Lung (tissue), 12 donors: ENCODE measurements around the gene PLCB3. TPM values are rescaled to one million over a fixed set of nuclear protein-coding genes. Genes with fewer than 3 reads are reported as not detected.
A peak's percentile ranks its signal among the peaks of the same experiment; 100 is the strongest.

Experiments used
- ATAC-seq: fragments of 200-7000 bp; cut with Tn5 transposase; one replicate; pipeline ENCODE4 v1.9.1; 2020; ENCODE audit warnings: moderate number of reproducible peaks; ENCODE audit not compliant: insufficient read depth, low FRiP score
- DNase-seq, 3 donors: peaks; one replicate each; pipeline ENCODE4 v3.0.0-alpha.2; 2013 to 2017
- H3K27ac ChIP-seq, 2 donors: one replicate each; pipeline ENCODE4 v1.5.1; 2013; ENCODE audit warnings: mild to moderate bottlenecking in 2 of 2, moderate library complexity in 2 of 2, control low read depth in 1 of 2, inconsistent platforms in 1 of 2, low read depth in 1 of 2, low read length in 1 of 2
- H3K27me3 ChIP-seq, 3 donors: one replicate each; pipeline ENCODE4 v1.5.1; 2013; ENCODE audit warnings: low read length in 2 of 3; ENCODE audit not compliant: control insufficient read depth in 3 of 3, insufficient read depth in 3 of 3
- H3K36me3 ChIP-seq, 4 donors: one replicate each; pipeline ENCODE4 v1.5.1; 2013; ENCODE audit warnings: low read length in 4 of 4, mild to moderate bottlenecking in 1 of 4, moderate library complexity in 1 of 4; ENCODE audit not compliant: control insufficient read depth in 4 of 4, insufficient read depth in 4 of 4
- H3K4me1 ChIP-seq, 5 donors: one replicate each; pipeline ENCODE4 v1.5.1; 2013; ENCODE audit warnings: low read length in 5 of 5, mild to moderate bottlenecking in 2 of 5, moderate library complexity in 1 of 5; ENCODE audit not compliant: control insufficient read depth in 5 of 5, insufficient read depth in 5 of 5
- H3K4me3 ChIP-seq: one replicate; pipeline ENCODE4 v1.5.1; 2013; ENCODE audit warnings: mild to moderate bottlenecking, control low read depth, moderate library complexity
- H3K9ac ChIP-seq, 2 donors: one replicate each; pipeline ENCODE4 v1.5.1; 2013; ENCODE audit warnings: low read length in 2 of 2, control low read depth in 1 of 2; ENCODE audit not compliant: insufficient read depth in 1 of 2
- H3K9me3 ChIP-seq, 4 donors: one replicate each; pipeline ENCODE4 v1.5.1; 2013; ENCODE audit warnings: low read length in 3 of 4, mild to moderate bottlenecking in 1 of 4, moderate library complexity in 1 of 4; ENCODE audit not compliant: control insufficient read depth in 4 of 4, insufficient read depth in 3 of 4
- CTCF ChIP-seq: IDR thresholded peaks from 2 replicates; pipeline ENCODE4 v1.5.1; 2012; ENCODE audit warnings: mild to moderate bottlenecking; ENCODE audit errors: control extremely low read depth, extremely low read depth
- WGBS, 2 donors: extraction: QIAGEN DNeasy Blood & Tissue Kit; methylation state at CpG; one replicate each; pipeline ENCODE4 v1.1.7; 2013; 5-methylcytosine and 5-hydroxymethylcytosine counted together
- polyA plus RNA-seq, 2 donors: library from polyadenylated mRNA; stranded (reverse); fragments of 200-250 nt; gene quantifications; one replicate each; pipeline ENCODE4 v1.2.1, GENCODE V29; 2013
- total RNA-seq, 2 donors: library from RNA; depleted of rRNA in 1 of 2; stranded (reverse); fragments of >200 nt in 1 of 2; gene quantifications; one replicate each; pipeline ENCODE4 v1.2.1, GENCODE V29; 2014 to 2021
- donor health status: control.
- donor health status: control.
- donor health status: Bipolar disorder and iron deficiency.
- donor health status: healthy.
- donor health status: DM: yes; HTN: yes; CAD: no.

The PLCB3 gene
- total and polyA plus RNA-seq, 4 donors = 15.0 to 32.0 (median 17.6) TPM

DNA sequence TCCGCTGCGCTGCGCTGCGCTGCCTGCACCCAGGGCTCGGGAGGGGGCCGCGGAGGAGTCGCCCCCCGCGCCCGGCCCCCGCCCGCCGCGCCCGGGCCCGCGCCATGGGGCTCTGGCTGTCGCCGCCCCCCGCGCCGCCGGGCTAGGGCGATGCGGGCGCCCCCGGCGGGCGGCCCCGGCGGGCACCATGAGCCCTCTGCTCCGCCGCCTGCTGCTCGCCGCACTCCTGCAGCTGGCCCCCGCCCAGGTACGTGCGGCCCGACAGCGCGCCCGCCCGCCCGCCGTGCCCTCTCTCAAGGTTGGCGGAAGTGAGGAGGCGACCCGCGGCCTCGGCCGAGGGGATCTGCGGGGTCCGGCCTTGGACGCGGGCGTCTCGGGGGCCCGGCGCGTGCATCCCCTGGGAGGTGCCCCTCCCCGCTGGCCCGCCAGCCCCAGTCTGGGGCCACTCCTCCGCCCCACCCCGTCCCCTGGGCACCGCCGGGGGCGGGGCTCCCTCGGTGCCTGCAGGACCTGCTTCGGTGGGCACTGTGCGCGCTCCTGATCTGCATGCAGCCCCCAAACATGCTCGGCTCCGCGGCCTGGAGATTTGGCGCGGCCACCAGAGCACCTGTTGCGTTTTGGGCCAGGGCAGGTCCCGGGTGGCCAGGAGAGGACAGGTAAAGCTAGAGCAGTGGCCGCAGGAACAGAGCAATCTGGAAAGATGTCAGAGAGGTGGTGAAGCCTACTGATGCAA, 16.5 kb upstream of the PLCB3 start:
- H3K4me1 ChIP-seq = peaks cover 0 to 23% (median 15%) of the 10 kb centered on the region in 5 donors

DNA sequence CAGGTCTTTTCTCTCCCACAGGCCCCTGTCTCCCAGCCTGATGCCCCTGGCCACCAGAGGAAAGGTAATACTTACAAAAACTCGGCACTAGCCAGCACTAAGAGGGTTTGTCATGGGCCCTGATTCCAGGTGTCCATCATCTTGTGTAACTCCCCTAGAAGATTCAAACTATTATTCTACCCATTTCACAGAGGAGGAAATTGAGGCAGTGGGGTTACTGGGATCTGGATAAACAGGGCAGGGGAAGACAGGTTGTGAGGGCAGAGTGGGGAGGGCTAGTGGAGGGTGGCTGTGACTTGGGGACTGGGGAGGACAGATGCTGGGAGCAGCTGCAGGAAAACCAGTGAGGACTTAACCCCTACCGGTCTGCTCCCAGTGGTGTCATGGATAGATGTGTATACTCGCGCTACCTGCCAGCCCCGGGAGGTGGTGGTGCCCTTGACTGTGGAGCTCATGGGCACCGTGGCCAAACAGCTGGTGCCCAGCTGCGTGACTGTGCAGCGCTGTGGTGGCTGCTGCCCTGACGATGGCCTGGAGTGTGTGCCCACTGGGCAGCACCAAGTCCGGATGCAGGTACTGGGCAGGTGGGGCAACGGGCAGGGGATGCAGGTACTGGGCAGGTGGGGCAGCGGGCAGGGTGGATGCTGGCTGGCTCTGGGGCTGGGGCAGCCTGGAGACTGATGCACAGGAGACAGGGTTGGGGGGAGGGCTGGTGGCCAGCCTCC, 15.7 kb upstream of the PLCB3 start:
- DNase-seq = no peak
- Histone ChIP-seq H3K27me3 (no peaks in the 10 kb centered on the region), H3K9me3 (no peaks in the 10 kb centered on the region), H3K36me3 (peaks cover 0 to 13% (median 5%) of the 10 kb centered on the region in 4 donors), H3K4me1 (peaks cover 0 to 29% (median 23%) of the 10 kb centered on the region in 5 donors), H3K27ac (peak overlapping the region; percentile 68 to 86), H3K4me3 (peak overlapping the region; percentile 69), H3K9ac (no peak overlapping the region)
- 88 to 91% methylated on average over 12 of the region's 12 CpGs for WGBS, 2 donors
- TF ChIP-seq CTCF = no peak
- no peak for ATAC-seq

More for the DNA sequence above, 16.5 kb upstream of the PLCB3 start:
- Histone ChIP-seq H3K9ac (no peak overlapping the region), H3K9me3 (no peaks in the 10 kb centered on the region), H3K27ac (peak overlapping the region; percentile 68 to 86), H3K36me3 (peaks cover 0 to 13% (median 5%) of the 10 kb centered on the region in 4 donors), H3K27me3 (no peaks in the 10 kb centered on the region), H3K4me3 (peak overlapping the region; percentile 69)
- ATAC-seq = peak; percentile 3
- peak; percentile 38 to 53 (median 53) for DNase-seq
- 2 to 5% methylated on average over 43 to 80 of the region's 80 CpGs for WGBS, 2 donors
- TF ChIP-seq CTCF = no peak

- Histone ChIP-seq H3K4me3 (no peak overlapping the region), H3K27me3 (no peaks in the 10 kb centered on the region), H3K36me3 (peaks cover 0 to 13% (median 5%) of the 10 kb centered on the region in 4 donors), H3K9me3 (no peaks in the 10 kb centered on the region), H3K4me1 (peaks cover 0 to 28% (median 24%) of the 10 kb centered on the region in 5 donors), H3K9ac (no peak overlapping the region), H3K27ac (peak overlapping the region in 1 of 2 donors; percentile 43)
- peak; percentile 35 to 63 (median 44) for DNase-seq
- WGBS, 2 donors = 61 to 76% methylated on average over 12 of the region's 12 CpGs
- no peak for ATAC-seq
- no peak for TF ChIP-seq CTCF
Measured at GRCh38 chr11:64237484-64237951, 13.8 kb upstream of the PLCB3 start.
